GM18520 (cell line): Measurements from ENCODE around the gene LCOR.

Source experiments
- ATAC-seq: cut with Tn5 transposase; IDR thresholded peaks from one replicate; pipeline ENCODE4 v1.9.1; 2021; ENCODE audit not compliant: unreplicated experiment

LCOR gene

DNA sequence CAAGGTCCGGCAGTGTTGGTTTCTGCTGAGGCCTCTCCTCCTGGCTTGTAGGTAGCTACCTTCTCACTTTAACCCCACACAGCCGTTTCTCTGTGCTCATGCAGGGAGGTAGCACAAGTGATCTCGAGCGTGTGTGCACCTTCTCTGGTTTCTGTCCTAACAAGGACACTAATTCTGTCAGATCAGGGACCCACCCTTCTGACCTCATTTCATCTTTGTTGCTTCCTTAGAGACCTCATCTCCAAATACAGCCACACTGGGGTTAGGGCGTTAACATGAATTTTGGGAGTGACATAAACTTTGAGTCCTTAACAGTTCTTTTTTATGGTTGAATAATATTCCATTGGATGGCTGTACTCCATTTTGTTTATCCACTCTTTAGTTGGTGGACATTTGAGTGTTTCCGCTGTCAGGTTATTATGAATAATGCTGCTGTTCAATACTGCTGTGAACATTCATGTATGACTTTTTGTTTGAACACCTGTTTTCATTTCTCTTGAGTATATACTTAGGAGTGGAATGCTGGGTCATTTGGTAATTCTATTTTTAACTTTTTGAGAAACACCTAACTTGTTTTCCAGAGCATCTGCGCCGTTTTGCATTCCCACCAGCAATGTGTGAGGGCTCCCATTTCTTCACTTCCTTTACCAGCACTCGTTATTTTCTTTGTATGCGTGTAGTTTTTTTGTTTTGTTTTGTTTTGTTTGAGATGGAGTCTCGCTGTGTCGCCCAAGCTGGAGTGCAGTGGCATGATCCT is 57.5 kb downstream of the LCOR start:
- no peak for ATAC-seq

DNA sequence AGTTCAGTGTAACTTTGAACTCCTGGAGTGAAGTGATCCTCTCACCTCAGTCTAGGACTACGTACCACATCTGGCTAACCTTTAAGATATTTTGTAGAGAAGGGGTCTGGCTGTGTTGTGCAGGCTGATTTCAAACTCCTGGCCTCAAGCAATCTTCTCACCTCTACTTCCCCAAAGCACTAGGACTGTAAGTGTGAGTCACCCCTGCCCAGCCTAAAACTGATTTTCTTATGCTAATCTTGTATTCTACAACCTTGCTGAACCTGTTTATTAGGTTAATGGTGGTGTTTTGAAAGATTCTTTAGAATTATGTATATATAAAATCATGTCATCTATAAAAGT is 58.0 kb downstream of the LCOR start:
- ATAC-seq = no peak

GRCh38 chr10:96890580-96890979 is 58.5 kb downstream of the LCOR start:
- no peak for ATAC-seq

DNA sequence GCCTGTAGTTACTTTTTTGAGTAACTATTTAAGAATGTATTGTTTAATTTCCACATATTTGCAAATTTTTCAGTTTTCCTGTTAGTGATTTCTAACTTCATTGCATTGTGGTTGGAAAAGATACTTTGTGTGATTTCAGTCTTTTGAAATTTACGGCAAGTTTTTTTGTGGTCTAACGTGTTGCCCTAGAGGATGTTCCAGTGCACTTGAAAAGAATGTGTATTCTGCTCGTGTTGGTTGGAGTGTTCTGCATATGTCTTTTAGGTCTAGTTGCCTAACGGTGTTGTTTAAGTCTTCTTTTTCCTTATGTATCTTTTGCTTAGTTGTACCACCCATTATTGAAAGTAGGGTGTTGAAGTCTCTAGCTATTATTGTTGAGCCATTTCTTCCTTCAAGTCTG is 59.7 kb downstream of the LCOR start:
- no peak for ATAC-seq

GRCh38 chr10:96895662-96896424 is 63.7 kb downstream of the LCOR start:
- no peak for ATAC-seq

DNA sequence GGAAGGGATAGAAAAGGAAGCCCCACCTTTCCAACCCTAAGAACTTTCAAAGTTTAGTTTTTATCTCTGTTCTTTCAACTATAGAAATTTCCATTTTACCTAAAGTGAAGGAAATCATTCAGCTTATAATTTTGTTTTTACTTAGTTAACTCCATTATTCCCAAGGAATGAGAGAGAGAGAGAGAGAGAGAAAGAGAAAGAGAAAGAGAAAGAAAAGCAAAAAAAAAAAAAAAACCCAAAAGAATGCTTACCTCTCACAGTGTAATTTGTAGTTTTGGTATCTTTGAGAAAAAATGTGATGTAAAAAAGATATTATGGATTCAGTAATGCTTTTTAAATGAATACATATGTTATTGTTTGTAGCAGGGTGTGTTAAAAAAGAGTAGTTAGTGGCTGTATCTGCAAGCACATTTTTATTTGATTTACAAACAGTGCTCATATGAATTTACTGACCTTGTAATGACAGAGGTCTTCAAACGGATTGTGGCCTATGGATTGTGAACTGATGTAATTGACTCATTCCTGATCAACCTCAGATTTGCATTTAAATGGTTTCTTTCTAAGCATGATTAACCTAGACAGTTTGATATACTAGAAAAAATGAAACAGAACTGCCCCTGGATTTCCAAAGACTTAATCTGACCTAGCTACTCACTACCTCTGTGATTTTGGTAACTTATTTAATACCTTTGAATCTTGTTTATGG is 64.9 kb downstream of the LCOR start:
- no peak for ATAC-seq

DNA sequence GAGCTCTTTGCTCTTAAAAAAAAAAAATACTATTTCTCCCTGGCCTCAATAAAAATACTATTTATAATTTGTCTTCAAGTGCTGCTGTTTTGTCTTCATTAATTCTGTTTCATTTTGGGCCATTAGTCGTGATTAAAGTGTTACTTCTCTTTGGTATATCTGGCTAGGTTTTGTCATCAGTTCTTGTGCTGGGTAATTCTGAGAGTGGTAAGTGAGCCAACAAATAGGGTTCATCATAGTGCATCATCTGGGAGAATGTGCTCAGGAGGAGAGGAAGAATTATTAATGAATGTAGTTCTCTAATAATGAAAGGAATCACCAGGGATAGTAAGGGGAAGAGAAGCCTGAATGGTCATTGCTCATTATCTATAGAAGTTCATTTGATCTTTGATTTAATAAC is 70.0 kb downstream of the LCOR start:
- no peak for ATAC-seq

GRCh38 chr10:96902731-96903358 is 70.7 kb downstream of the LCOR start:
- ATAC-seq = no peak

GRCh38 chr10:96904648-96905047 is 72.5 kb downstream of the LCOR start:
- ATAC-seq = no peak

DNA sequence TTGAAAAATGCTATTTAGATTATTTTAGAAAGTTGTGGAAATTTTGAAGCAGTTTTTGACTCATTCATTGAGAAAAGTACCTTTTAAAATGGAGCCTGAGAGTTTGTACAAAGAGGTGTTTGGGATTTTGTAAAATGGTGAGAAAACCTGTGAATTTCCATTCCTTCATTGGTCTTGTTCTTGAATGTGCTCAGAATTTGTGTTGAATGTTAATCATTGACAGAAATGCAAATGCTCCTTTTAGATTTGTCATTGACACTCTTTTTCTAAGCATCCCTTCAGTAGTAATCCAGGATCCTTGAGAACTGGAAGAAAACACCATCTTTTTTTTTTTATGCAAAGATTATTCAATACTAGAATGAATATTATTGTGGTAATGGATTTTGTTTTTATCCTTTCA is 74.8 kb downstream of the LCOR start:
- ATAC-seq = no peak

- no peak for ATAC-seq
These were observed 78.6 kb downstream of the LCOR start for GRCh38 chr10:96910488-96911395.

GRCh38 chr10:96912405-96912804 is 80.3 kb downstream of the LCOR start:
- no peak for ATAC-seq

DNA sequence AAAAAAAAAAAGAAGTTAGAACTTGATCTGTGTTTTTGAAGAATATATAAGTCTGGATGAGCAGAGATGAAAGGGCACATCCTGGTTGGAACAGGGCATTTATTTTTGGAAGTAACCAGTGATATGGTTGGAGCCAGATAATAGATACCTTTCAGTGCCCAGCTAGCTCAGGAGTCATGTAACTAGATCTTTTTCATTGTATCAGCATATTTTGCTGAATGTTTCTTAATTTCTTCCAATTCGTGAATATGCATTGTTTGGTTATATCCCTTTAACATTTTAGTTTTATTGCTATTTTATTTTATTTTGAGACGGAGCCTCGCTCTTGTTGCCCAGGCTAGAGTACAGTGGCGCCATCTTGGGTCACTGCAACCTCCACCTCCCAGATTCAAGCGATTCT is 81.8 kb downstream of the LCOR start:
- ATAC-seq = no peak

GRCh38 chr10:96917628-96918027 is 85.5 kb downstream of the LCOR start:
- ATAC-seq = no peak

GRCh38 chr10:96918214-96919002 is 86.3 kb downstream of the LCOR start:
- ATAC-seq = no peak

- ATAC-seq = no peak
These were observed 87.8 kb downstream of the LCOR start for GRCh38 chr10:96919785-96920430.

DNA sequence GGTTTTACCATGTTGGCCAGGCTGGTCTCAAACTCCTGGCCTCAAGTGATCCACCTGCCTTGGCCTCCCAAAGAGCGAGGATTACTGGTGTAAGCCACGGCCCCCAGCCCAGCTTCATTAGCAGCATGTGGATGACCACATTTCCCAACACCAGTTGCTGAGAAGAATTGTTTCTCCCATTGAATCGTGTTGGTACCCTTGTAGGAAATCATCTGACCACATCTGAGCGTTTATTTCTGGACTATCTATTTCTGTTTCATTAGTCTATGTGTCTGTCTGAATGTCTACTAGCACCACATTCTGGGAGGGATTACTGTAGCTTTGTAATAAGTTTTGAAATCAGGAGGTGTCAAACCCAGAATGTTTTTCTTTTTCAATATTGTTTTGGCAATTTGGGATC is 89.6 kb downstream of the LCOR start:
- ATAC-seq = no peak

GRCh38 chr10:96922978-96923948 is 91.2 kb downstream of the LCOR start:
- ATAC-seq = no peak
